Inflammatory macrophage treated with lipopolysaccharide for 4 hours (primary cell): ENCODE data around the gene PPFIA3.
A peak's percentile ranks its signal among the peaks of the same experiment; 100 is the strongest.
"Not testable (repeated sequence)": the region's sequence is repeated elsewhere in the genome, so short reads cannot be mapped to it uniquely, and the experiment has no call there.

Experiments
- DNase-seq: peaks from one replicate; pipeline ENCODE4 v3.0.0-alpha.2; 2020

Gene PPFIA3

DNA sequence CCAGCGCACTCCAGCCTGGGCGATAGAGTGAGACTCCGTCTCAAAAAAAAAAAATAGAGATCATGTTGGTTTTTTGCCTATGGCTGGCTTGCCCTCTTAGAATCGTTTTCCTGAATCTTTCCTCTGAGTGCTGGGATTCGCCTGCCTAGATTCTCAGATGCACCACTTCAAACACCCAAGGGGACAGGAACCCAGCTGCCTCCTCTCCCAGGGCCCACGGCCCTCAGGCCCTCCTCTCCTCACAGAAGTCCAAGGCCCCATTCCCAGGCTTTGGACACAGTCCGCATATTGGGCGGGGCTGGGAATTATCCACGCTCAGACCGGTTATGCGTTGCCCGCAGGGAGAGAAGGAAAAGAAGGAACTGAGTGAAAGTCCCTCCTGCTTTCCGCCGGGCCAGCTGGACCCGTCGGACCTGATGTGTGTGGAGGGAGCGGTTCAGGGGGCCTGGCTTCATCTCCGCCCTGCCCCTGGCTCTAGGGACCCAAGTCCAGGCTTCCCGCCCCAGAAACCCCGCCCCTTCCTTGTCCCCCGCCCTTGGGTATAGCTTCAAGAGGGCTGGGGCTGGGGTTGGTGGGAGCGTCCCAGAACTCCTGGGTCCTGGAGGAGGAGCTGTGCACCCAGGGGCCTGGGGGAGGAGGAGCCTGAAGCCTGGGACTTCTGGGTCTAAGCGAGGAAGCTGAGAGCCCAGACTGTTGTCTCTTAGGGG is 5.8 kb downstream of the PPFIA3 start:
- no peak for DNase-seq

DNA sequence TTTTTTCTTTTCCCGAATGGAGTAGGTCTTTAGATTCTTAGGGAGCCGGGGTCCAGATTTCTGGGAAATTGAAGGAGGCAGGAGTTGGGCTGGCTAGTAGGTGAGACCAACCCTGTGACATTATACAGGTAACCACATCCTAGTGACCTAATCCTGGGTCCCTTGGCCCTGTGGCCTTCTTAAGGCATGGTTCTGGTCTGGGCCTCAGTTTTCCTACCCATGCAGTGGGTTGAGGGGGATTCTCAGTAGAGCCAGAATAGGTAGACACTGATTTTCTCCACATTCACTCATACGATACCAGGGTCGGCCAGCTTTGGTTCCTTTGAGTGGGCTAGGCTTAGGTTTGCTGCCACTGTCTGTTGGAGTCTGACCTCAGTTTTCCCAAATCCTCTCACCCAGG is 7.2 kb downstream of the PPFIA3 start:
- no peak for DNase-seq

- DNase-seq: not testable (repeated sequence)
Measured at GRCh38 chr19:49127225-49127624, 7.9 kb downstream of the PPFIA3 start.

DNA sequence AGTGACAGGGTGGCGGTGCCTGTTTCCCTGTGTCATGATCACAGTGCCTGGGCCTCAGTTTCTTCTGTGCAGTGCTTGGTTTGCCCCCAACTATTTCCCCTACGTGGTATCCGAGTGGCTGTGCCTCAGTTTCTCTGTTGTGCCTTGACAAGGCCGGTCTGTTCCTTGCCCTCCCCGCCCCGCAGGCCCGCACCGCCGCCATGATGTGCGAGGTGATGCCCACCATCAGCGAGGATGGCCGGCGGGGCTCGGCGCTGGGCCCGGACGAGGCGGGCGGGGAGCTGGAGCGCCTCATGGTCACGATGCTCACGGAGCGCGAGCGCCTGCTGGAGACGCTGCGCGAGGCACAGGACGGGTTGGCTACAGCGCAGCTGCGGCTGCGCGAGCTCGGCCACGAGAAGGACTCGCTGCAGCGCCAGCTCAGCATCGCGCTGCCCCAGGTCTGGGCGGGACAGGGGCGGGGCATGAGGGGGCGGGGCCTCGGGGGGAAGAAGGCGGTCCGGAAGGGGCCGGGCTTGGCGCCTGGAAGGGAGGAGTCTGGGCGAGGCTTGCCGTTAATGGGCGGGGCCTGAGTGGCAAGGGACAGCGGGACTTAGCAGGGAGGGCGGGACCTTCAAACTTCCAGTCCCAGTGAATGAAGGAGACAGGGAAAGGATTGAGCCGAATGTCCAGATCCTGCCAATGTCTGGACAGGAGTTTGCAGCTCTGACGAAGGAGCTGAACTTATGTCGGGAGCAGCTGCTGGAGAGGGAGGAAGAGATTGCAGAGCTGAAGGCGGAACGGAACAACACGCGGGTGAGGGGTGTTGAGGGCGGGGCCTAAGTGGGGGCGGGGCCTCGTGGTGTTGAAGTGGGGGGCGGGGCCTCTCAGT is 8.6 kb downstream of the PPFIA3 start:
- DNase-seq: peak; percentile 96

GRCh38 chr19:49128545-49129237 is 9.3 kb downstream of the PPFIA3 start:
- no peak for DNase-seq

- DNase-seq: no peak
Measured at GRCh38 chr19:49129238-49129583, 9.9 kb downstream of the PPFIA3 start.

DNA sequence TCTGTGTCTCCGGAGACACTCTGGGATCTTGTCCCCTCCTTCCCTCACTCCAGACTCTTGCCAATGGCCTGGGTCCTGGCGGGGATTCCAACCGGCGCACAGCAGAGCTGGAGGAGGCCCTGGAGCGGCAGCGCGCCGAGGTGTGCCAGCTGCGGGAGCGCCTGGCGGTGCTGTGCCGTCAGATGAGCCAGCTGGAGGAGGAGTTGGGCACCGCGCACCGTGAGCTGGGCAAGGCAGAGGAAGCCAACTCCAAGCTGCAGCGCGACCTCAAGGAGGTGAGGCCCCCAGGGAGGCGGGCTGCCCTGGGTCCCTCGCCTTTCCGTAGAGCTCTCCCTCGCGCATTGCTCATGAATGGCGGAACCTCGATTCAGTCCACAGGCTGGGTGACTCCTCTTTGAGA is 11.0 kb downstream of the PPFIA3 start:
- DNase-seq: no peak

DNA sequence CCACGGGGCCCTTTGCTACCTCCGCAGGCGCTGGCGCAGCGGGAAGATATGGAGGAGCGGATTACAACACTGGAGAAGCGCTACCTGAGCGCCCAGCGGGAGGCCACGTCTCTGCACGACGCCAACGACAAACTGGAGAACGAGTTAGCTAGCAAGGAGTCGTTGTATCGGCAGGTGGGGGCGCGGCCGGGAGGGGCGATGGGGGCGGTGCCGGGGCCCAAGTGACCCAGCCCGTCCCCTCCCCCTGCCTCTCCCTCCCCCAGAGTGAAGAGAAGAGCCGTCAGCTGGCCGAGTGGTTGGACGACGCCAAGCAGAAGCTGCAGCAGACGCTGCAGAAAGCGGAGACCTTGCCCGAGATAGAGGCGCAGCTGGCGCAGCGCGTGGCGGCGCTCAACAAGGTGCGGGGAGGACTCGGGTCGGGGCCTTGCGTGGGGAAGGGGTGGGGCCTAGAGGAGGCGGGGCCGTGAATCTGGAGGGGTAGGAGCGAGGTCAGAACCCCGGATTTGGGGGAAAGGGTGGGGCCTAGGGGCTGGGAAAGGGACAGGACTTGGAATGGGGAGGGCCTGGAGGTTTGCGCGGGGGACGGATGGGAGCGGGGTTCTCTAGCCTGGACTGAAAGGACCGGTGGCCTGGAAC is 13.7 kb downstream of the PPFIA3 start:
- DNase-seq: no peak

DNA sequence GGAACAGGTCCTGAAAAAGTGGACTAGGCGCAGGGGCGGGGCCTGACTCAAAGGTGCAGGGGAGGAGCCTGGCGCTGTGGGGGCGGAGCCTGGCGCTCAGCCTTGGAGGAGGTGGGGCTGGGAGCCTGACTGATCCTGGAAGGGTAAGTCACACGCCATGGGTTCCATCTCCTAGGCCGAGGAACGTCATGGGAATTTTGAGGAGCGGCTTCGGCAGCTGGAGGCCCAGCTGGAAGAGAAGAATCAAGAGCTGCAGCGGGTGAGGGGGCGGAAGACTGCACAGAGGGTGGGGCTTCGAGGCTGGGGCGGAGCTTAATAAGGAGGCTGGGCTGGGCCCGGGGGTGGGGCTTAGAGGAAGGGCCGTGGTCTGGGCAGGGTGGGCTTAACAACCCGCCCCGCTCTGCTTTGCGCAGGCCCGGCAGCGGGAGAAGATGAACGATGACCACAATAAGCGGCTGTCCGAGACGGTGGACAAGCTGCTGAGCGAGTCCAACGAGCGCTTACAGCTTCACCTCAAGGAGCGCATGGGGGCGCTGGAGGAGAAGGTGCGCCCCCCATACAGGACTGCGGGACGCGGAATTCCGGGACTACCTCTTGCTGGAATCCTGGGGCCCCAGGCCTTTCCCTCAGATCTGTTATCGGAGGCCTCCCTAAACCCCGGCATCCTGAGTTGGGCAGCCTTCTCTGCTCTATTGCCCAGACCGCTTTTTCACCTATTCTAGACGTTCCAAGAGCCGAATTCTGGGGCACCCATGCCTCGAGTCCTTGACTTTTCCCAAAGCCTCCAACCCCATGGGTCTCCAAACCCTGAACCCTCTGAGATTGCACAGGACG is 14.5 kb downstream of the PPFIA3 start:
- DNase-seq: peak; percentile 34

GRCh38 chr19:49135686-49136085 is 16.3 kb downstream of the PPFIA3 start:
- DNase-seq: no peak

- no peak for DNase-seq
Measured at GRCh38 chr19:49136771-49137171, 17.4 kb downstream of the PPFIA3 start.

- DNase-seq: no peak
Measured at GRCh38 chr19:49140951-49141350, 21.6 kb downstream of the PPFIA3 start.

DNA sequence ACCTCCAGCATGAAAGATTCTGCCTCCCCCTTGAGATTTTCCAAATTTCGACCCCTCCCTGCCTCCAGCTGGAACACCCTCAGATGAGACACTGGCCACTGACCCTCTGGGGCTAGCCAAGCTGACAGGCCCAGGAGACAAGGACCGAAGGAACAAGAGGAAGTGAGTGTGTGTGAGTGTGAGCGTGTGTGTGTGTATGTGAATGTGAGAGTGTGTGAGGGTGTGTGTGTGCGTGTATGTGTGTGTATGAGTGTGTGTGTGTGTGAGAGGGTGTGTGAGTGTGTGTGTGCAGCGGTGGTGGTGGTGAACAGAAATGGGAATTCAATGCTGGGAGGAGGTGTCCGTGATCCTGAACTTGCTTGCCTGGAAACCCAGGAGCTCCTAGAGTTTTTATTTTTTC is 22.0 kb downstream of the PPFIA3 start:
- no peak for DNase-seq

DNA sequence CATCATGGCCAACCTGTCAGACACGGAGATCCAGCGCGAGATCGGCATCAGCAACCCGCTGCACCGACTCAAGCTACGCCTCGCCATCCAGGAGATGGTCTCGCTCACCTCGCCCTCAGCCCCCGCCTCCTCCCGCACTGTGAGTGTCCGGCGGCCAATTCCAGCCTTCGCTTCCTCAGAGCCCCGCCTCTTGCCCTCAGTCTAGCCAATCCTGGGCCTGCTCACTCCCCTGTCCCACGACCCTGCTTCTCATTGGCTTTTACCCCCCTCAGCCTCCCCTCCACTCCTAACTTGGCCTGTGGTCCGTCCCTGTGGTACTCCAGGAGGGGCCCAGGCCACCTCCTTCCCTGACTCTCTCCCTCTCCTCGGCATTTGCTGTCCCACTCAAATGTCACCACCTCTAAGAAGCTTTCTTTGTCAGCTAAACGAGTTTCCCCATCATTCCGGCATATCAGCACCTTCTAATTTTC is 23.6 kb downstream of the PPFIA3 start:
- DNase-seq: peak; percentile 73

- DNase-seq: peak; percentile 58
Measured at GRCh38 chr19:49145573-49146407, 26.4 kb downstream of the PPFIA3 start.

- DNase-seq: not testable (repeated sequence)
Measured at GRCh38 chr19:49146408-49146770, 27.0 kb downstream of the PPFIA3 start.

GRCh38 chr19:49148044-49148682 is 28.8 kb downstream of the PPFIA3 start:
- no peak for DNase-seq

- DNase-seq: peak; percentile 84
Measured at GRCh38 chr19:49148784-49149651, 29.7 kb downstream of the PPFIA3 start.

DNA sequence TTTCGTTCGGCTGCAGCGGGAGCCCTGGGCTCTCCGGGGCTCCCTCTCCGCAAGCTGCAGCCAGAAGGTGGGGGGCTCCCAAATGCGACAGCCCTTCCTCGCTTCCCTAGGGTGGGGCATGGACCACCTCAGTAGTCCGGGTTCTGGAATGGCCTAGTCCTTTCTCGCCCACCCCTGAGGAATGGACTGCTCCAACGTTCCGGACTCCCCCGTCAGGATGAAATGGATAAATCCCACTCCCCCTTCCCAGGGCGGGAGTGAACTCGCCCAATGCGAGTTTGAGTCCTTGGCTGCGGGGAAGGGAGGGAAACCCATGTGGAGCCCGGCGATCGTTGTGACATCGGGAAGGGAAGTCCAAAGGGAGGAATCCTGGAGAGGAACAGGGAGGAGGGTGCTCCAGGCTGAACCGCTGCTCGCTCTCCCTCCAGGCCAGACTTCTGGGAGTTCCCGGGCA is 30.3 kb downstream of the PPFIA3 start:
- DNase-seq: peak; percentile 34
